ENCODE measurements around the gene TCTN3. TPM values are rescaled to one million over a fixed set of nuclear protein-coding genes. Genes with fewer than 3 reads are reported as not detected.
A peak's percentile ranks its signal among the peaks of the same experiment; 100 is the strongest.

Gene TCTN3
- total and polyA plus RNA-seq, 2 of the 4 experiments (the other 2 are of a cell fraction): 26.9 to 35.1 TPM

- dilution Hi-C loops (cut with HindIII; ENCODE audit: low sequenced_read_pairs, unreplicated experiment) (no loop called here), in situ Hi-C loops (cut with MboI; ENCODE audit: low sequenced_read_pairs) (no loop called here), intact Hi-C loops (cut with micrococcal nuclease) (loop anchor here (1.0 kb wide), 1 partner anchor 39 kb away; no protein-coding TSS in a partner anchor)
- 0 out of 2 replicates have a peak, but pooled peaks cover 2% of the 10 kb centered on the region for H3K4me1 ChIP-seq (ENCODE audit: control insufficient read depth, insufficient read depth, low read length)
- H4K8ac ChIP-seq (ENCODE audit: low read depth in 2 of 2, low read length in 2 of 2): peak overlapping the region; percentile 73 to 88; a peak in 3 of 4 replicates
- H3K27ac ChIP-seq (ENCODE audit: insufficient read depth, low read length): peak overlapping the region; percentile 68
- peaks cover 10 to 40% of the 10 kb centered on the region in 2 experiments for H3K79me1 ChIP-seq (ENCODE audit: low read depth in 1 of 2, low read length in 2 of 2)
- DNase-seq (peak; percentile 50), ATAC-seq (ENCODE audit: low read depth) (peak; percentile 27)
- peak overlapping the region; percentile 97 for H3K14ac ChIP-seq (replicated peaks; ENCODE audit: low read depth, low read length)
- H2BK20ac ChIP-seq (ENCODE audit: low read depth, low read length): no peak overlapping the region
- POLR2A ChIA-PET (ENCODE audit: unreplicated experiment): no interaction called here
- H3K18ac ChIP-seq (ENCODE audit: low read depth, low read length): peak overlapping the region; percentile 1; the same call in 1 of the 2 replicates
- WGBS, 2 experiments (ENCODE audit: extremely low coverage in 2 of 2, insufficient read length in 1 of 2): no CpG with 5 or more reads among the region's 23 CpGs
- H2BK5ac ChIP-seq (ENCODE audit: low read depth, low read length, poor library complexity, severe bottlenecking): peak overlapping the region; percentile 41
- H4K20me1 ChIP-seq (ENCODE audit: insufficient read depth, low read length): peaks cover 5% of the 10 kb centered on the region
- BruUV-seq (replicated peaks): no TSS peak
- H3K56ac ChIP-seq (ENCODE audit: extremely low read depth, insufficient read depth, low read length): peak overlapping the region; percentile 22
- H2AK5ac ChIP-seq (ENCODE audit: low read depth, low read length): peak overlapping the region; percentile 96
- H2AK9ac ChIP-seq (replicated peaks; ENCODE audit: low read depth, low read length, poor library complexity): peak overlapping the region; percentile 94
- H3K9me3 ChIP-seq (ENCODE audit: control insufficient read depth, insufficient read depth, low read length): peaks cover 2% of the 10 kb centered on the region; the same call in 1 of the 2 replicates
- H2BK15ac ChIP-seq (ENCODE audit: low read depth, low read length): no peak overlapping the region
- no peaks in the 10 kb centered on the region for H3K27me3 ChIP-seq (ENCODE audit: control insufficient read depth, insufficient read depth, low read length)
- peak overlapping the region; percentile 97 for H3K23ac ChIP-seq (ENCODE audit: low read depth, low read length)
- H2AFZ ChIP-seq (replicated peaks; ENCODE audit: low read length, poor library complexity): peak overlapping the region; percentile 96
- H4K91ac ChIP-seq (ENCODE audit: insufficient read depth, low read depth, low read length): peak overlapping the region; percentile 74
- CTCF ChIA-PET: no interaction called here
- H3K4ac ChIP-seq (ENCODE audit: low read depth, low read length): peak overlapping the region; percentile 79
- H3K36me3 ChIP-seq (ENCODE audit: control insufficient read depth, insufficient read depth, low read length): peaks cover 15% of the 10 kb centered on the region
- H3K4me2 ChIP-seq (ENCODE audit: low read depth, low read length): peak overlapping the region; percentile 91
- H2BK120ac ChIP-seq (ENCODE audit: low read depth, low read length): no peak overlapping the region
- 0 out of 2 replicates have a peak, but pooled peaks cover 6% of the 10 kb centered on the region for H3K9me1 ChIP-seq (ENCODE audit: insufficient read depth, low read length)
- no peak overlapping the region for H4K5ac ChIP-seq (ENCODE audit: low read depth, low read length)
- H3K4me3 ChIP-seq (ENCODE audit: insufficient read depth, low read depth, low read length): peak overlapping the region; percentile 74
- peak overlapping the region; percentile 87 for H3K9ac ChIP-seq (ENCODE audit: low read depth, low read length)
- no peak for TF ChIP-seq USF2 (IDR thresholded peaks at IDR 0.05; ENCODE audit: low read depth, low read length)
- TF ChIP-seq RFX5 (IDR thresholded peaks at IDR 0.05; ENCODE audit: low read depth, low read length): no peak
- peak; percentile 60; the same call in 1 of the 2 replicates for TF ChIP-seq POLR2A (IDR thresholded peaks at IDR 0.05; ENCODE audit: low read depth, low read length)
- no peak for TF ChIP-seq RCOR1 (IDR thresholded peaks at IDR 0.05; ENCODE audit: insufficient replicate concordance, low read length)
- TF ChIP-seq SMC3 (IDR thresholded peaks at IDR 0.05; ENCODE audit: low read depth, low read length): no peak
- no peak for TF ChIP-seq RAD21 (IDR thresholded peaks at IDR 0.05; ENCODE audit: low read length)
- peak; percentile 74 for TF ChIP-seq BHLHE40 (IDR thresholded peaks at IDR 0.05; ENCODE audit: low read depth, low read length)
- TF ChIP-seq NFE2L2 (IDR thresholded peaks at IDR 0.05; ENCODE audit: low read depth, low read length): no peak
- TF ChIP-seq CEBPB (IDR thresholded peaks at IDR 0.05; ENCODE audit: low read depth, low read length): peak; percentile 60
- TF ChIP-seq FOS (IDR thresholded peaks at IDR 0.05; ENCODE audit: low read depth, low read length): peak; percentile 46; the same call in 1 of the 2 replicates
- TF ChIP-seq MAZ (IDR thresholded peaks at IDR 0.05; ENCODE audit: borderline replicate concordance, low read depth, low read length): no peak
- TF ChIP-seq CTCF (conservative IDR thresholded peaks at IDR 0.05; ENCODE audit: low read depth, low read length): no peak
- no peak; the same call in 1 of the 2 replicates for TF ChIP-seq MXI1 (IDR thresholded peaks at IDR 0.05; ENCODE audit: borderline replicate concordance, low read depth, low read length)
- TF ChIP-seq MAFK (IDR thresholded peaks at IDR 0.05; ENCODE audit: low read depth, low read length): no peak
Measured at GRCh38 chr10:95655571-95656290, 38.0 kb downstream of the TCTN3 start.
